ENCODE data around the gene PROZ. TPM values are rescaled to one million over a fixed set of nuclear protein-coding genes. Genes with fewer than 3 reads are reported as not detected.
A peak's percentile ranks its signal among the peaks of the same experiment; 100 is the strongest.

PROZ gene
- total RNA-seq, 1 donor from 2014 or later = not detected

DNA sequence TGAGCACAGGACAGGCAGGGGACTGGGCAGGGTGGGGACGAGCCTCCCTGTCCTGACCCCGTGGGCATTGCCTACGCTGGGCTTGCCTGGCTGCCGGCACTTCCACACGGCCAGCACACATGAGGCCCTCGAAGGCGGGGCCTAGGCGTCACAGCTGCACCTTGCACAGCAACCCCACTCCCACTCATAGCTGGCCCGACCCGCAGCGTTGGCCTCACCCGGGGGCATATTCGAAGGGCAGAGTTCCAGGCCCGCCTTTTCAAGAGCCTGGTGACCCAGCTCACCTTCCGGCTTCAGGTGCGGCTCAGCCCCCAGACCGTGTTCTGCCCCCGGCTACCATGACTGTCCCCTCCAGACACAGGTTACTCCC is 16.9 kb upstream of the PROZ start:
- no peak for DNase-seq

DNA sequence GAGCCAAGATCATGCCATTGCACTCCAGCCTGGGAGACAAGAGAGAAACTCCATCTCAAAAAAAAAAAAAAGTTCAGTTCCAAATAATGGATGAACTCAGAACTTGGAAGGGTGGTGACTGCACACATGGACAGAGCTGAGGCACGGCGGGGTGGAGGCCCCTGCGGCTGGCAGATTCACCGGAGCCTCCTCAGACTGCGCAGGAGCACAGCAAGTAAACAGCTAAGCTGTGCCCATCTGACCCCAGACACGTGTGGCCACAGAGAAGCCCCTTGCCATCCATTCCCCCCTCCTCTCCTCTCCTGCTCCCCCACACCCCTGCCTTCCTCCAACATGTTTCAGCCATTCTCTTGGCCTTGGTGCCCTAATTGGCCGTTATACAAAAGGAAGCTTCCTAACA is 15.6 kb upstream of the PROZ start:
- no peak for DNase-seq

DNA sequence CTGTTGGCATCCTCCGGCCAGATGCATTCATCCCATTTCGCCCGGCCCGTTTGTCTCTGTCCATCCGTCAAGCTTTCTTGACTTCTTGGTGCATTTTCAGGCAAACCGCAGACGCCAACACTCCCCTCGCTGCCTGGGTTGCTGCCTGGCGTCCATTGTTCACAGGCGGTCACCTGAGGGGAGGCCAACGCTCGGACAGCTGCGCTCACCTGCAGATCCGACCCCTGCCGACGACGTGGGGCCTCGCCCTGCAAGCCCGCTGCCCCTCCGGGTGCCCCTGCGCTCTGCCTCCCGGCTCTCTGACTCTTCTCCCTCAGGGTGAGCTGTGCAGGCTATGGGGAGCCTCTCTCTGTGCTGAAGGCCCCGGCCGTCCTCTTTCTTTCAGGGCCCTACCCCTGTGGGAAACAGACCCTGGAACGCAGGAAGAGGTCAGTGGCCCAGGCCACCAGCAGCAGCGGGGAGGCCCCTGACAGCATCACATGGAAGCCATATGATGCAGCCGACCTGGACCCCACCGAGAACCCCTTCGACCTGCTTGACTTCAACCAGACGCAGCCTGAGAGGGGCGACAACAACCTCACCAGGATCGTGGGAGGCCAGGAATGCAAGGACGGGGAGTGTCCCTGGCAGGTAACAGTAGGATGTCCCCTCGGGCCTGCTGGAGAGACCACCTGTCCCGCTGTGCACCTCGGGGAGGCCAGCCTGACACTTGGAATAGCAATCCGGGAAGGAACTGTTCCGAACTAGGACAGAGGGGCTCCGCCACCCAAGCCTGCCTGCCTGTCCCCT is 14.8 kb upstream of the PROZ start:
- no peak for DNase-seq

DNA sequence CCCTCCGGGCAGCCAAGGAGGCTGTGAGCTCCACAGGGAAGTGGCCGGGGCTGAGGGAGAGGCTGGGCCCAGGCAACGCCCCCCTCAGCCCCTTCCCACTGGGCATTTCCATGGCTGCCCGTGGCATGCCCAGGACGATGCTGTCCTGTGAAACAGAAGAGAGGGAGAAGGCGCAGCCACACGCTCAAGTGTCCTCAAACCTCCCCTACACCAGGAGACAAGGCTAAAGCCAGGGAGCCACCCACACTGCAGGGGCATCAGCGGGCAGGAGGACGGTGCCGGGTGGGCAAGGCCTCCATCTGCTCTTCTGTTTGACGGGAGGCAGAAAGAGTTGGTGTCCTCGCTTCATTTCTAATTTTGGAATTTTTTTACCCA is 14.2 kb upstream of the PROZ start:
- no peak for DNase-seq

DNA sequence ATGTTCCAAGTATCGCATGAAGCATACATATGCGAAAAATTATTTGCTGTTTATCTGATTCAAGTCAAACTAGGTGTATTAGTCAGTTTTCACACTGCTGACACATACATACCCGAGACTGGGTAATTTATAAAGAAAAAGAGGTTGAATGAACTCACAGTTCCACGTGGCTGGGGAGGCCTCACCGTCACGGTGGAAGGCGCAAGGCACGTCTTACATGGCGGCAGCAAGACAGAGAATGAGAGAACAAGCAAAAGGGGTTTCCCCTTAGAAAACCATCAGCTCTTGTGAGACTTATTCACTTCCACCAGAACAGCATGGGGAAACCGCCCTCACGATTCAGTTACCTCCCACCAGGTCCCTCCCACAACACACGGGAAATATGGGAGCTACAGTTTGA is 13.0 kb upstream of the PROZ start:
- no peak for DNase-seq

DNA sequence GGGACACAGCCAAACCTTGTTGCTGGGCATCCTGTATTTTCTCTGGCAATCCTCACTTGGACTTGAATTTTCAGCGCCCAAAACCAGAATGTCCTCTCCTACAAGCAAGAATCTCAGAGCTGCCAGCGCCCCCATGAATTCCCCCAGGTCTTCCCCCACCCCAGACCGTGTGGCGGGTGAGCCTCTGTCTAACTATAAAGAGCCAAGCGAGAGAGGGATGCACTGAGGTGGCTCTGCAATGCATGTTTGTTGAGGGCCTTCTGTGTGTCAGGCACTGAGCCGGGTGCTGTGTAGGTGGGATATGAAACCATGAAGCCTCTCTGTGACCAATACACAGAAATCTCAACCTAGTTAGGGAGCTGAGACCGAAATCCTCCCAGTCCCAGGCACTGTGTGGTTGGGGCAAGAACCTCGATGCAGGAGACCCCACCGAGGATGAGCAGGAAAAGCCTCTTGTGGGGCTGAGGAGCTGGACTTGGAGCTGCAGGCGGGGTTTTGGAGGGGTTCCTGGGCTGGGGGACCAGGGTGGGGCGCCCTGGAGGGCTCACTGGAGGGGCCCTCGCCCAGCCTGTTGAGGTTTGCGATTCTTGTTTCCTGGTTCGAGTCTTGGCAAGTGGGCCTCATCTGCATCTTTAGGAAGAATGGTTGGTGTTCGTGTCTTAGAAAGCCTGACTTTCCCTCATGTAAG is 12.4 kb upstream of the PROZ start:
- DNase-seq = no peak

DNA sequence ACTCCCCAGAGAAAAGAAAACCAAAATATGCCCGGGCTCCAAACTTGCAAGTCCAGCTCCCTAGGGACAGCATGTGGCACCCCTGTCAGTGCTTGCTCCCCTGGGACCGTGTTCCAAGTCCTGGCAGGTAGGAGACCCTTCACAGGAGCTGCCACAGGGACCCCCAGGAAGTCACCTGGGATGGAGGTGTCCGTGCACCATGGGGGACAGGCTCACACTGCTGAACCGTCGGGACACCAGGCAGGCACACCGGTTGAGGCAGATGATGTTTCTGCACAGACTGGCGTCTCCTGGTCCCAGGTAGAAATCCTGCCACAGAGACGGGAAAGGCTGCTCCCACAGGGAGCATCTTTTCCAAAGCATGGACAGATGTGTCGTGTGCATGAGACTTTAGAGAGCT is 11.7 kb upstream of the PROZ start:
- DNase-seq = no peak

DNA sequence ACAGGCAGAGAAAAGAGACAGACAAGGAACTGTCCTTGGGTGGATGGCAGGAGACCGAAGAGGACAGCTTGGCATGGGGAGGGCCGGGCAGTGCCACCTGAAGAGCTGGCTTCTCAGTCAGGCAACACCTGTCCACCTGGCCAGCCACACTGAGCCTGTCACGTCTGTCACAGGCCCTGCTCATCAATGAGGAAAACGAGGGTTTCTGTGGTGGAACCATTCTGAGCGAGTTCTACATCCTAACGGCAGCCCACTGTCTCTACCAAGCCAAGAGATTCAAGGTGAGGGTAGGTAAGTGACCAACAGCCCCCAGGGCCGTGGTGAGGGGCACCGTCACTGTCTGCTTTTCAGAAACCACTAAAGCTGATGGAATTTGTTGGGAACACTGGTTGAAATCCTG is 11.2 kb upstream of the PROZ start:
- no peak for DNase-seq

DNA sequence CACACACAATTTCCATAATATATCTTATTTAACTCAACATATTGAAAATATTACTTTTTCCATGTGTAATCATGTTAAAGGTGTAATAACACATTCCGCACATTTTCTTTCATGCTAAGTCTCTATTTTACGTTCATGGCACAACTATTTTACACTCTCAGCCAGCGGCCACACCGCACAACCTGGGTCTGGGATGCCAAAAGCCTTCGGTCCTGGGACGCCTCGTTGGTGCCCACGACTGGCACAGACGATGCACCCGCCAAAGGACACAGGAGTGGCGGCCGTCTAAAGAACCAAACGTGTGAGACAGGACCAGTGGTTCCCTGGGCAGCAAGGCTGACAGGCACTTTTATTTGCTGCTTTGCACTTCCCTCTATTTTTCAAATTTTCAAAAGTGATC is 10.0 kb upstream of the PROZ start:
- no peak for DNase-seq

DNA sequence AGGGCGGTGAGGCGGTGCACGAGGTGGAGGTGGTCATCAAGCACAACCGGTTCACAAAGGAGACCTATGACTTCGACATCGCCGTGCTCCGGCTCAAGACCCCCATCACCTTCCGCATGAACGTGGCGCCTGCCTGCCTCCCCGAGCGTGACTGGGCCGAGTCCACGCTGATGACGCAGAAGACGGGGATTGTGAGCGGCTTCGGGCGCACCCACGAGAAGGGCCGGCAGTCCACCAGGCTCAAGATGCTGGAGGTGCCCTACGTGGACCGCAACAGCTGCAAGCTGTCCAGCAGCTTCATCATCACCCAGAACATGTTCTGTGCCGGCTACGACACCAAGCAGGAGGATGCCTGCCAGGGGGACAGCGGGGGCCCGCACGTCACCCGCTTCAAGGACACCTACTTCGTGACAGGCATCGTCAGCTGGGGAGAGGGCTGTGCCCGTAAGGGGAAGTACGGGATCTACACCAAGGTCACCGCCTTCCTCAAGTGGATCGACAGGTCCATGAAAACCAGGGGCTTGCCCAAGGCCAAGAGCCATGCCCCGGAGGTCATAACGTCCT is 9.4 kb upstream of the PROZ start:
- no peak for DNase-seq

DNA sequence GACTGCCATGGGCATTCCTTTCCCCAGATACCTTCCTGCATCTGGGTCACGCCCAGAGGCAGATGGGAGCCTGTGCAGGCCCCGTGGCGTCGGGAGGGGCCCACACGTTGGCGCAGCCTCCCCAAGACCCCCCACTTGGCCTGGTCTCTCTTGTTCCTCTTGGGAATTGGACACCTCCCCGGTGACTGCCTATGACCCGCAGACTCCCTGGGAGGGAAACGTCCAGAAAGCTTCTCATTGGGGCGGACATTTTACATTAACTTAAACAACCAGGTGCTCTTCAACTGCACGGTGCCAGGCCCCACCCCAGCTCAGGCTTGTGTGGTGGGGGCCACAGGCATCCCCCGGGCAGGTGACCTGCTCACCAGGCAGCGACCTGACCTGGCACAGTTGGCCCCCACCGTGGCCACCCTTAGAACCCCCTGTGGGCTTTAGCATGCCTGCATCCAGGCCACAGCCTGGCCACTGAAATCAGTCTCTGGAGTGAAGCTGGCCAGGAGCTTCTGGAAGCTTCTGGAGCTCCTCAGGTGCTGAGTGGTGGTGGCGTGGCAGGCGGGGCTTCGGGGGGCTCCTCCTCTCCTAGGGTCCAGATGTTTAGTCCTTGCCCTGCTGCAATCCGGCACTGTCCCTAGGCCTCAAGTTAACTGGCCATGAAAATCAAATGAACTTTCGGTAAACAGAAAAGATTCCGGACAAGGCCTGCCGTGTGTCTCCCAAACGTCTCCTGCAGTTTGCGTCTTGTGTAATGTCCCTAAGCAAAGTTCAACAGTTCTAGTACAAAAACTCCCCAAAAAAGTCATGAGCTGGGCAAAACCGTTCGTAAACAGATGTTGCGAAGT is 8.5 kb upstream of the PROZ start:
- peak; percentile 22 for DNase-seq

DNA sequence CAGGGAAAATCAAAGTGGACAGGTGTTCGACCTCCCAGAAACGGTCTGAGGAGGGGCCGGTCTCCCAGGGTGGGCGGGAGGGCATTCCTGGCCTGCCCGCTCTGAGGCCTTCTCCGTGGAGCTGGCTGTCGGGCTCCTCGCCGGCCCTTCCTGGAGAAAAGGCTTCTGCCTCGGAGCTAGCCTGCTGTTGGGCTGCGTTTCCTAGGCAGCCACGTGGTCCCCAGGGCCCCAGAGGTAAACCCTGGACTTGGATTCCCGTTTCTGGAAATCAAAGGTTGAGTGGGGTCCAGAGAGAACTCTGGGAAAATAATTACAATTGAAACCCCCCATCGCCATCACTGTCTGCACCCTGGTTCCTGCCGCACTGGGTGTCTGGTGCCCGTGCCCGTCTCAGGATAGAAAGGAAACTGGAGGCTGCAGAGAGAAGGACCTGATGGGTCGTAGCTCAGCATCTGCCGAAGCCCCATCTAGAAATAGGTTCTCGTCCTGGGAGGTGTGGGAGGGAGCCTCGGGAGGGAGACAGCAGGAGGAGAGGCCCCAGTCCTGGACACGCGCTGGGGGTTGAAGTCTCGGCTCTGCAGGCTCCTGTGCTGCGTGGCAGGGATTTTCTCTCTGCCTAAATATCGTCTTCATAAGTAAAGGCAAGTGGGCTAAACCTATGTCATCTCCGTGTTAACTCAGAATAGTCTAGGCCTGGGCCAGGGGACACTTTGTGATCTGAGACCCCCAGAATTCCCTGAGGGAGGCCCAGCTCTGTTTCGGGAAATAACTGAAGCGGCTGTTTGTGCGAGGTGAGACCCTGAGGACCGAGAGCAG is 7.7 kb upstream of the PROZ start:
- peak; percentile 37 for DNase-seq

DNA sequence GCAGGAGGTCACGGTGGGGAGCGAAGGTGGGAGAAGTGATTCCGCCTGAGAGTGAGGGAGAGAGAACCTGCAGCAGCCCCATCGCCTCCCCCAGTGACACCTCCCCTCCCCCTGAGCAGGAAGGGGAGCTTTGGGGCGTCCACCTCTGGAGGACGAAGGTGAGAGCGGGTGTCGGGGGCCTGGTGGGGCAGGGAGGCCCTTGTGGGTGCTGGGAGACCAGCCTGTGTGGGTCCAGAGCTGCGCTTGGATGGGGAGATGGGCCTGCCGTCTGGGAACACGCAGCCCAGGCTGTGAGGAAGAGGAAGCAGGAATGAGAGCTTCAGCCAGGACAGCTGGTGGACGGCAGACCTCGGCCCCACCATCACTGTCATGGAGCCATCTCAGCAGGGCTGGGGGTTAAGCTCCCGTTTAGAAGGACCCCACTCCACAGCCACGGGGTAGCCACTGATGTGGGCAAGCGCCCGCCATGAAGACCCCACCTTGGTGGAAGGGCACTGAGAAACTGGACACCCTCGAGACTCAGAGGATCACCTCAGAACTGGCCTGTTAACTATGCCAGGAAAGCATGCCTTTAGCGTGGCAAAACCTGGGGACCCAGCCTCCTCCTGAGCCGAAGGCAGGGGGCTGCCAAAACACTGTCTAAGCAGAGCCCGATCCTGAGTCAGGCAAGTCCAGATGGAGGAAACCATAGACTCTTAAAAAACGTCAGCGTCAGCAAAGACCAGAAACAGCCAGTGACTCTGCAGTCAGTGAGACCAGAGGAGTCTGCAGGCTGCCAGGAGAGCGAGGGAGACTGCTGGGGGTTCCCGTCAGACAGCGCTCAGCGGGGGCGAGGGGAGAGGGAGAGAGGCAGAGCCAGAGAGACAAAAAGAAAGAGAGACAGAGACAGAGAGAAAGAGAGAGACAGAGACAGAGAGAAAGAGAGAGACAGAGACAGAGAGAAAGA is 6.4 kb upstream of the PROZ start:
- DNase-seq = peak; percentile 58

DNA sequence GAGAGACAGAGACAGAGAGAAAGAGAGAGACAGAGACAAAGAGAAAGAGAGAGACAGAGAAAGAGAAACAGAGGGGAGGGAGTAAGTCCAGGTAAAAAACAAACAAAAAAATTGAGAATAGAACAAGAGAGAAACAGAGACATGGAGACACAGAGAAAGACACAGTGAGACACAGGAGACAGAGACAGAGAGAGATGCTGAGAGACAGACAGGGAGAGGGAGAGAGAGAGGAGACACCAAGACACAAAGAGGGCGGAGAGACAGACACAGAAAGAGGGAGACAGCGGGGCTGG is 5.8 kb upstream of the PROZ start:
- DNase-seq = no peak

DNA sequence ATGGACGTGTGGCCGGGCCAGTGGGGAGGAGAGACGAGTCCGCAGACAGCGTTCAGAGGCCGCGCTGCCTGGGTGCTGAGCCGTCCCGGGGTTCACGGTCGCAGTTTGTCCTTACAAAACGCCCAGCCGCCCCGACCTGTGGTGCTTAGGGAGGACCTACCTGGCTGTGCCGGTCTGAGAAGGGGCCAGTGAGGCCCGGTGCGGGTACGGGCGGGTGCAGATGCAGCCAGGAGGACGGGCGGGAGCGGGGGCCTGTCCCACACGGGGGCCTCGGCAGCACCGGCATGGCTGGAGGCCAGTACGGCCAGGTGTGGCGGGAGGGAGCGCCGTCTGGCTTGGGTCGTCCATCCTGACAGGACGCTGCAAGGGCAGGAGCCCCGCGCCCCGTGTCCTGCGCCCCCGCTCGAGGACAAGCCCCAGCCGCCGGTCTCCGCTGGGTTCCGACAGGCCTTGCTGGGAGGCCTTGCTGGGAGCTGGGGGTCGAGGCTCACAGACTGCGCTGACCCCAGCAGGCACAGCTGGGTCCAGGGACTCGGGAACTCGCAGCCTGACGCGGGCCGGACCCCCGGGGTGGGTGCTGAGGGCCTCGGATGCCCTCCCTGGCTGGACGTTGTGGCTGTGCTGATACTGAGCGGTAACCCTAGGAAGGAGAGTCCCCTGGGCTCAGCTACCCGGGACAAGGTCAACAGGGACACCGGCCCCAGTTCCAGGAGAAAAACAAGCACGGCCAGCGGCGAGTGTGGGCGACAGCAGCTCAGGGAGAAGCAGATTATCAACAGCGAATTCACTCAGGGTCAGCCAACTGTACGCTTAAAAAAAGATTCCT is 5.3 kb upstream of the PROZ start:
- peak; percentile 43 for DNase-seq

DNA sequence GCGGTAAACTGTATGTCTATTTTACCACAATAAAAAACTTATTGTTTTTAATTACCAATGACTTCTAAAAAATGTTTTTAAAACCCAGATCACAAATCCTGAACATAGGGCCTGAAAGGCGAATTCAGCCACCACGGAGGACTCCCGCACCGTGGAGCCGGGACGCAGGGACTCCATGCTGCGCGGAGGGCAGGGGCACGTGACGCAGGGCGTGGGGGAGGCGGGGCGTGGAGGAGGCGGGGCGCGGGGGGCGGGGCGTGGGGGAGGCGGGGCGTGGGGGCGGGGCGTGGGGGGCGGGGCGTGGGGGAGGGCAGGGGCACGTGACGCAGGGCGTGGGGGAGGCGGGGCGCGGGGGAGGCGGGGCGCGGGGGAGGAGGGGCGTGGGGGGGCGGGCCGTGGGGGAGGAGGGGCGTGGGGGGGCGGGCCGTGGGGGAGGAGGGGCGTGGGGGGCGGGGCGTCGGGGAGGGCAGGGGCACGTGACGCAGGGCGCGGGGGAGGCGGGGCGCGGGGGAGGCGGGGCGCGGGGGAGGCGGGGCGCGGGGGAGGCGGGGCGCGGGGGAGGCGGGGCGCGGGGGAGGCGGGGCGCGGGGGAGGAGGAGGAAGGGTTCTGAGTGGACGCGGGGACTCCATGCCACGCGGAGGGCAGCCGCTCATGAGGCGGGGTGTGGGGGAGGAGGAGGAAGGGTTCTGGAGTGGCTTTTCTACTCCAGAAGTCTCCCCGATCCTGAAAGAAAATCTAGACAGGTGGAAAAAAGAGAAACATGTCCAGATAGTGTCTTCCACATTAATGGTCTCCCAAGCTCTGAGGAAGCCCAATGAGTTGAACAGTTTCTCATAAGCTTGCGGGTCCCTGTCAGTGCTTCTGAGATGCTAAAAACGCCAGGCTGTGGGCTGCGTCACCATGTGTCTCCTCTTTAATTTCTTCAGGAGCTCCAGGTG is 4.4 kb upstream of the PROZ start:
- peak; percentile 85 for DNase-seq

DNA sequence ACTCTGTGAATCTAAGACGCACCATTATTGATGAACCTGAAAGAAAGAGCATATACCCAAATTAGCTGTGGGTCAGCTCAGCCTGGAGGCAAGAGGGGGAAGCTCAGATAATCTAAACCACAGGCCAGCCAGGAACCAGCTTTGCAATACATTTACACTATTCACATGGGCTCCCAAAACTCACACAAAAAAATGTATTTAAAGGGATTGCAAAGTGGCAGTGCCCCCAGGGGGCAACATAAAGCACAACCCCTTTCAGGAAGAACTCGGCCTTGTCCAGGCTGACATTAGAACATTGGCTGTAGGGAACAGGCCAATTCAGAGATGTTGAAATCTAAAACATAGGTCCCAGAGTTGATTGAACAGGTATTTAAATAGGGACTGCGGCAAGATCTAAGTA is 3.2 kb upstream of the PROZ start:
- DNase-seq = no peak

DNA sequence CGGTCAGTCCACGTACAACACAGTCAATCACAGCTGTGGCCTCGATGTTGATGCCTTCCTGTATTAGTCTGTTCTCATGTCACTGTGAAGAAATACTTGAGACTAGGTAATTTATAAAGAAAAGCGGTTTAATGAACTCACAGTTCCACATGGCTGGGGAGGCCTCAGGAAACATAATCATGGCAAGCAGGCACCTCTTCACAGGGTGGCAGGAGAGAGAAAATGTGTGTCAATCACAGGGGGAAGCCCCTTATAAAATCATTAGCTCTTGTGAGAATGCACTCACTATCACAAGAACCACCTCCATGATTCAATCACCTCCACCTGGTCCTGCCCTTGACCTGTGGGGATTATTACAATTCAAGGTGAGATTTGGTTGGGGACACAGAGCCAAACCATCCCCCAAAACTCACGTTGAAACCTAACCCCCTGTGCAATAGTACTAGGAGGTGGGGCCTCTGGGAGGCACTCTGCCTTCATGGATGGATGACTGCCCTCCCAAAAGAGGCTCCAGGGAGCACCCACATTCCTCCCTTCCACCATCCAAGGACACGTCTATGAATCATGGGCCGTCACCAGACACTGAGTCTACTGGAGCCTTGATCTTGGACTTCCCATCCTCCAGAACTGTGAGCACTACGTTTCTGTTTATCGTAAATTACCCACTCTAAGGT is 2.3 kb upstream of the PROZ start:
- DNase-seq = no peak
